Tibial nerve (tissue), 4 donors: ENCODE results near the gene PRB4.

Source experiments
- CTCF ChIP-seq, 5 experiments: fragments of 200-600 bp in 3 of 5; fragments of 450-650 bp in 2 of 5; sonication (generic) in 3 of 5; IDR thresholded peaks; one replicate each; pipeline ENCODE4 v1.5.1; 2016 to 2019; ENCODE audit warnings: antibody characterized with exemption in 5 of 5, mild to moderate bottlenecking in 3 of 5, moderate library complexity in 2 of 5
- EP300 ChIP-seq, 2 donors: sonication (generic); formaldehyde crosslinking; IDR thresholded peaks; one replicate each; pipeline ENCODE4 v1.6.1; 2017; ENCODE audit warnings: antibody characterized with exemption in 2 of 2, mild to moderate bottlenecking in 1 of 2
- POLR2A ChIP-seq, 2 donors: fragments of 450-650 bp; IDR thresholded peaks; one replicate each; pipeline ENCODE4 v1.6.1; 2017; ENCODE audit warnings: antibody characterized with exemption in 2 of 2, mild to moderate bottlenecking in 2 of 2, moderate library complexity in 2 of 2

- TF ChIP-seq POLR2A (IDR thresholded peaks at IDR 0.05): no peak
- no peak for TF ChIP-seq EP300 (IDR thresholded peaks at IDR 0.05)
- no peak for TF ChIP-seq CTCF (IDR thresholded peaks at IDR 0.05)
Measured at GRCh38 chr12:11307143-11307542, 3.1 kb downstream of the PRB4 start.
